ENCODE data around the gene PPP1R11.

PPP1R11 gene

DNA sequence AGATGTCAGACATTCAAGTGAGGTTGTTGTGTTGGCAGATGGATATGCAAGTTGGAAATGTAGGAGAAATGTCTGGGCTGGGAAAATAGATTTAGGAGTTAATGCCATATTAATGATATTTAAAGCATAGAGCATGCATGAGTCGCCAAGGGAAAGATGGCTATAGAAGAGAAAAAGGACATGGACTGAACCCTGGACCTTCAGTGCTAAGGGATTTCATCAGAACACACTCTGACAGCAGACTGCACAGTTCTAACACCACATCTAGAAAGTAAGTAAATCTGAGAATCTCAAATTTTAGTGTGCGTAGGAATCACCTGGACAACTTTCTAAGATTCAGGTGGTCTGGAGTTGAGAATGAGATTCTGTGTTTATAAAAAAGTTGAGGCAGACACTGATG lies 23.3 kb upstream of the PPP1R11 start:
- FAIRE-seq (no peak), DNase-seq (ENCODE audit: insufficient read length, low spot score) (no peak)
- TF ChIP-seq POLR2A (IDR thresholded peaks at IDR 0.05; ENCODE audit: low read depth, low read length) = no peak

DNA sequence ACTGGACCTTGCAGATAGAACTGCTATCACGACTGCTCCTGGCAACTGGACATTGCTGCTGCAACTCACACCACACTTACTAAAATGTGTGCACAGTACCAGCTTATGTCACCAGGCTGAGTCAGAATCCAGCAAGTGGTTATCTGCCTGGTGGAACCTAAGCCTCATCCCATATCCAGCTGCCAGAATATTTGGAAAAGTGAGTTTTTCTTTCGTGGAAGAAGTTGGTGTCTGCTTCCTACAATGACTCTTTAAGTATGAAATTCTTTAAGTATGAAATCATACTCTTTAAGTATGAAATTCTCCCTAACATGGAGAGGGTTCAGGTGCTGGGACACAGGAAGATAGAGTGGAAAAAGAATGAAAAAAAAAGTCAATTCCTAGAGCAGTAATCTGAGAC lies 22.4 kb upstream of the PPP1R11 start:
- DNase-seq (ENCODE audit: insufficient read length, low spot score) (peak; percentile 51), FAIRE-seq (peak; percentile 96)
- TF ChIP-seq POLR2A (IDR thresholded peaks at IDR 0.05; ENCODE audit: low read depth, low read length) = no peak

DNA sequence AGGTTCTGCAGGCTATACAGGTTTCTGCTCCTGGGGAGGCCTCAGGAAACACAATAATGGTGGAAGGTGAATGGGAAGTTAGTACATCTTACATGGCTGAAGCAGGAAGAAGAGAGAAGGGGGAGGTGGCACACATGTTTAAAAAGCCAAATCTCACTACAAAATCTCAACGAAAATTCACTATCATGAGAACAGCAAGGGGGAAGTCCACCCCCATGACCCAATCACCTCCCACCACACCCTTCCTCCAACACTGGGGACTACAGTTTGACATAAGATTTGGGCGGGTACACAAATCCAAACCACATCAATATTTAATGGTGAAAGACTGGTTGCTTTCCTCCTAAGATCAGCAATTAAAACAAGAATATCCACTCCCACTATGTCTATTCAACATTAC lies 19.8 kb upstream of the PPP1R11 start:
- FAIRE-seq = no peak
- no peak for TF ChIP-seq POLR2A (IDR thresholded peaks at IDR 0.05; ENCODE audit: low read depth, low read length)
- DNase-seq (ENCODE audit: insufficient read length, low spot score) = no peak

DNA sequence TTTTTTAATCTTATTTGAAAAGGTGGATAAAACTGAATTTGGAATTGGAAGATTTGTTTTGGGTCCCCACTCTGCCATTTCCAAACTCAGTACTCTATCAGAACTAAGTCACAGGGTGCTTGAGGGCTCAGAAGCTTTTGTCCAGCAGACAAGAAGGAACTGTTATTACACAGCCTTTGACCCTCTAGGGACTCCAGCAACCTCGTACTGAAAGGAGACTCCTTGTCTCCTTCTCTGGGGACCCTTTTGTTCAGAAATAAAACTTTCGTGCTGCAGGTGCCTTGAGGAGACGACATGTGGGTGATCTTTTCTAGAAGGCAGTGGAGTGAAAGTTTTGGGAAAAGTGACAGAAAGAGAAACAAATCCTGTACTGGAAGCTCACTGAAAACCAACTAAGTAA lies 13.3 kb upstream of the PPP1R11 start:
- FAIRE-seq (no peak), DNase-seq (ENCODE audit: insufficient read length, low spot score) (no peak)
- no peak for TF ChIP-seq POLR2A (IDR thresholded peaks at IDR 0.05; ENCODE audit: low read depth, low read length)

DNA sequence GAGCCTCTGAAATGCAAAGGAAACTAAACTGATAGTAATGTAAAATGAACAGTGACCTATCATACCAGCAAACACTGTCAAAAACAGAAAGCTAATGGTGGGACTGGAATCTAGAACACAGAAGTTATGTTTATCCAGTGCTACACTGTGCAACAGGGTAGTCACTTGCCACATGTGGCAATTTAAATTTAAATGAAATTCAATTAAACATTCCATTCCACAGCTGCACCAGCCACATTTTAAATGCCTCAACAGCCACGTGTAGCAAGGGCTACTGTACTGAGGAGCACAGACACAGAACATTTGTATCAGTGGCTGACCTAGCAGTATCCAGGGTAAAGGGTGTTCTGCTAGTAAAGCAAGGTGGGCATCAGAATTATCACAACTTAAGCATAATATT lies 11.5 kb upstream of the PPP1R11 start:
- DNase-seq (ENCODE audit: insufficient read length, low spot score) (no peak), FAIRE-seq (peak; percentile 15)
- TF ChIP-seq POLR2A (IDR thresholded peaks at IDR 0.05; ENCODE audit: low read depth, low read length) = no peak

DNA sequence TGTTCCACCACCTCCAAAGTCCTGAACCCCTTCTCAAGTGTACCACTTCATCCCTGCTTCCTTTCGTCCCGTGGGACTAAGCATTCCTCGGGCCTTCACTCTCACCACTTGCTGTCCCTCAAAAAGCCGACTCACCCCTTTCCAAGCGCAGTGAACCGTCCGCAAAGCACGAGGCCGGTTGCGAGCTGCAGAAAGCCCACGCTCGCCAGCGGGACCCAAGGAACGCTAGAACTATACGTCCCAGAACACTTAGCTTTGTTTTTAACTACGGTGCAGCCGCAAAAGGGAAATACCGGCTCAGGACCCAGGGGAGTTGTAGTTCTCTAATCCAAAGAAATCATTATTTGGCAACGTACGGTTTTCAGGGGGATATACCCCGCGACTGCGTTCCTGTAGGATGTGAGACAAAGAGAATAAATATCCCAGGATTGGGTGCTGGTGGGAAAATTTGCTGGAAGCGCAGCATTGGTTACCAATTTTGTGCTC lies 6.3 kb upstream of the PPP1R11 start:
- no peak for FAIRE-seq
- DNase-seq (ENCODE audit: insufficient read length, low spot score) = no peak
- no peak for TF ChIP-seq POLR2A (IDR thresholded peaks at IDR 0.05; ENCODE audit: low read depth, low read length)

DNA sequence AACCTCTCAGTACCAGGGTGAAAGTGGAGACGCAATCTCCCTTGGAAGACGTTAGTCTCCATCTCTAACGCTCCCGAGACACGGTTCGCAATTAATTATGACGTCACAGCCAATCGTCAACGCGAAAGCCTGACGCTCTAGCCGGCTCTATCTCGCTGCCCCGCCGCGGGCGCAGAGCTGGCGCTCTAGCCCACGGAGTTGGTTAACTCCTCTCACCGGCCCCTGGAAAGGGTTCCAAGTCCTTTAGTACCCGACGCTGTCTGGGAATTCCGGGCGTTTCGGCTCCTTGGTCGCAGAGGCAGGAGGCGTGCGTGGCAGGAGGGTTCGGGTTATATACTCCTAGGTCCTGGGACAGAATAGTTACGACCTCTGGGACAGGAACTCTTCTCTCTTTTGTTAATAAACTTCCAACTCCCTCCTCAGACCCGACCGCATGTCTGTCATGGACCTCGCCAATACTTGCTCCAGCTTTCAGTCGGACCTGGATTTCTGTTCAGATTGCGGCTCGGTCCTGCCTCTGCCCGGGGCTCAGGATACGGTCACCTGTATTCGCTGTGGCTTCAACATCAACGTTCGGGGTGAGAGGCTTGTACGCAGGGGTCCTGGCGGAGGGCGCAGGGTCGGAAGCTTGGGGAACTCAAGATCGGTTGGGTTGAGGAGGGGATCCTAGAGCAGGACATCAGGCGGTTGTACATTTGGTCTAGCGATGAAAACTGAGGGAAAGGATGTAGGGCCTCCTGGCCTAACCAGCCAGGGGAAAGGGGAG lies 5.7 kb upstream of the PPP1R11 start, which contains the start of gene POLR1H:
Gene POLR1H (plus strand): TSS at position 174 of the 766 bp plus-strand sequence. CDS start 260 bp downstream, at position 434.
- peak; percentile 61 for TF ChIP-seq POLR2A (IDR thresholded peaks at IDR 0.05; ENCODE audit: low read depth, low read length)
- DNase-seq (ENCODE audit: insufficient read length, low spot score) = peak; percentile 82
- peak; percentile 95 for FAIRE-seq

DNA sequence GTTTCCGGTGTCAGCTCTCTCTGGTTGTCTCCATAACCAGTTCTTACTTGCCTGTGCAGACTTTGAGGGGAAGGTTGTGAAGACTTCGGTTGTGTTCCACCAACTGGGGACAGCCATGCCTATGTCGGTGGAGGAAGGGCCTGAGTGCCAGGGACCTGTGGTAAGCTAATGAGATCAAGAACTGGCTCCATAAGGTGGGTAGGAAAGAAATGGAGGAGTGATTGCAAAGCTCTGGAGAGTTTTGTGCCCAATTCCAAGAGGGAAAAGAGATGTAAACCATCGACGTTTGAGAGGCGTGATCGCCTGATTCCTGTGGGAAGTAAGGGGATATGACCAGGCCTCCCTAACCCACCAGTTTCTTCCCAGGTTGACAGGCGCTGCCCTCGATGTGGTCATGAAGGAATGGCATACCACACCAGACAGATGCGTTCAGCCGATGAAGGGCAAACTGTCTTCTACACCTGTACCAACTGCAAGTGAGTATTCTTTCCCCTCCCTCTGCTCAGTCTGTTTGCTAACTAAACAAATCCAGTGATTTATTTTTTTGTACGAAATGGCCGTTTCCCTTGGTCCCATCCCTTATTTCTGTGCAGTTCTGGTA lies 5.0 kb upstream of the PPP1R11 start:
- no peak for FAIRE-seq
- no peak for DNase-seq (ENCODE audit: insufficient read length, low spot score)
- no peak for TF ChIP-seq POLR2A (IDR thresholded peaks at IDR 0.05; ENCODE audit: low read depth, low read length)

DNA sequence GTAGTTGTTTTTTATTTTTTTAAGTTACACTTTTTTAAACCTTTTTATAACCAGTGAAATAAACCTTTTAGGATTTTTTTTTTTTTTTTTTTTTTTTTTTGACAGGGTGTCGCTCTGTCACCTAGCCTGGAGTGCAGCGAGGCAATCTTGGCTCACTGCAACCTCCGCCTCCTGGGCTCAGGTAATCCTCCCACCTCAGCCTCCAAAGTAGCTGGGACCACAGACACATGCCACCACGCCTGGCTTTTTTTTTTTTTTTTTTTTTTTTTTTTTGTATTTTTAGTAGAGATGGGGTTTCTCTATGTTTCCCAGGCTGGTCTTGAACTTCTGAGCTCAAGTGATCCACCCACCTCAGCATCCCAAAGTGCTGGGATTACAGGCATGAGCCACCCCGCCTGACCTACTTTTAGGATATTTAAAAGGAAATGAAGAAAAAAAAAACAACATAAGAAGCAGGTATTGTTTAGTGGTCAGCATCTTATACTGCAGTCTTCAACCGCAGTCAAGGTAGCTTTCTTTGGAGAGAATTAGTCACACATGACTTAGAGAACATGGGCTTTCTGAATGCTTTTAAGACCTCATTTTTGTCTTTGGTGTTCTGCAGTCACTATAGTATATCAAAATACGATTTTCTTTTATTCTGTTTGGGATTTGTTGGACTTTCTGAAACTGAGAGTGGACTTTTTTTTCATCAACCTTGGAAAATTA lies 4.4 kb upstream of the PPP1R11 start:
- TF ChIP-seq POLR2A (IDR thresholded peaks at IDR 0.05; ENCODE audit: low read depth, low read length) = no peak
- FAIRE-seq (no peak), DNase-seq (ENCODE audit: insufficient read length, low spot score) (no peak)

DNA sequence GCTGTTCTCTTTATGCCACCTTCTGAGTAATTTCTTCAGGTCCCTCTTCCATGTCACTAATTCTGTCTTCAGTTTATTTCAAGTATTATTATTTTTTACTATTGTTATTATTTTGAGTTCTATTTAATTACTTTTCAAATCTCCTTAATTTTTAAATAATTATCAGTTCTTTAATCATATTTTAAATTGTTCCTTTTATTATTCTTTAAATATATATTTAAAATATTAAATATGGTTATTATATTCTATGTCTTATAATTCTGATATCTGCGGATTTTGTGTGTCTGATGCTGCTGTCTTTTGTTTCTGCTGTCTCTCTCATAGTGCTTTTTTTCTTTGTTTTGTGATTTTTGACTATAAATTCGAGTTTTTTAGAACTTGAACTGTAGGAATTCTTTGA lies 3.7 kb upstream of the PPP1R11 start:
- DNase-seq (ENCODE audit: insufficient read length, low spot score) = no peak
- TF ChIP-seq POLR2A (IDR thresholded peaks at IDR 0.05; ENCODE audit: low read depth, low read length) = no peak
- FAIRE-seq = no peak

DNA sequence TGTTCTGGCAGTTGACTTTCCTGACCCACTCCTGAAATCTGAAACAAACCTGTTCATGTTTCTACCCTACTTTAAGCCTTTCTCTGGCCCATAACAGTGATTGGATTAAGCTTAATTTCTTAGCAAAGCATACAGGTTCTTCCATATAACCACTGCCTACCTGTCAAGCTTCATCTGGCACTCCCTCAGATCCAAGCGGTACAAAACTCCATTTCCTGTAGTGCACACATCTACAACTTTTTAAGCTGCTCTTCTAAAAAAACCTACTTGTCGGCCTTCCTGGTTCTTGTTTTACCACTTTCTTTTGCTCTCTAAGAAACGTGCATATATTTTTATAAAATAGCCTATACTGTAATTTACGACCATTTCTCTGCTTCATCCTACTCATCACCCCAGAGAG lies 916 bp upstream of the PPP1R11 start:
- TF ChIP-seq POLR2A (IDR thresholded peaks at IDR 0.05; ENCODE audit: low read depth, low read length) = no peak
- no peak for FAIRE-seq

DNA sequence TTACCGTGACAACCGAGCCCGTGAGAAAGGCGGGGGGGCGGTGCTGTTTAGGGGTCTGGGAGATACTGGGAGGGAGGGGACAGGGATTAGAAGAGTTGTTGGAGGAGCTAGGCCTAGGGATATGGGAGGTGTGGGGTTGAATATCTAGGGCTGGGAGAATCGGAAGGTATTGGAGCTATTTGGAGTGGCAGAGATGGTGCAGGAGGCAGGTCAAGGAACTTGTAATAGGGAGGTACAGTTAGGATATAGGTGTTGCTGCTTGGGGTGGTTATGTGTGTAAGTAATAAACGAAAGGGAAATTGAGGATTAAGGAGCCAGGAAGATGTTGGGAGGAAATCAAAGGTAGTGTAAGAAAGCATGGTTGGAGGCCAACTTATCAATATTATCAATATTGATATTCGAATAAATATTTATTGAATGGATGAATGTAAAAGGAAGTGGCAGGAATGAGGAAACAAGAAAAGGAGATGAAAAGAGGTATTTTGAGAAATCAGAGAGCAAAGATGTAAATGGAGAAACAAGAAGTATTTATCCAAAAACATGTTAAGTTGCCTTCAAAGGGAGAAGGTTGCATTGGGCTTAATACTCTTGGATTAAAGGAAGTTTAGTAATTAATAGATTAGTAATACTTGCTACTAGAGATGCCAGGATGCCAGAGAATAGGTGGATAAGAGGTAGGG lies 602 bp downstream of the PPP1R11 start:
- TF ChIP-seq POLR2A (IDR thresholded peaks at IDR 0.05; ENCODE audit: low read depth, low read length) = no peak
- no peak for FAIRE-seq

More for the DNA sequence above, 916 bp upstream of the PPP1R11 start:
- DNase-seq (ENCODE audit: insufficient read length, low spot score) = no peak

DNA sequence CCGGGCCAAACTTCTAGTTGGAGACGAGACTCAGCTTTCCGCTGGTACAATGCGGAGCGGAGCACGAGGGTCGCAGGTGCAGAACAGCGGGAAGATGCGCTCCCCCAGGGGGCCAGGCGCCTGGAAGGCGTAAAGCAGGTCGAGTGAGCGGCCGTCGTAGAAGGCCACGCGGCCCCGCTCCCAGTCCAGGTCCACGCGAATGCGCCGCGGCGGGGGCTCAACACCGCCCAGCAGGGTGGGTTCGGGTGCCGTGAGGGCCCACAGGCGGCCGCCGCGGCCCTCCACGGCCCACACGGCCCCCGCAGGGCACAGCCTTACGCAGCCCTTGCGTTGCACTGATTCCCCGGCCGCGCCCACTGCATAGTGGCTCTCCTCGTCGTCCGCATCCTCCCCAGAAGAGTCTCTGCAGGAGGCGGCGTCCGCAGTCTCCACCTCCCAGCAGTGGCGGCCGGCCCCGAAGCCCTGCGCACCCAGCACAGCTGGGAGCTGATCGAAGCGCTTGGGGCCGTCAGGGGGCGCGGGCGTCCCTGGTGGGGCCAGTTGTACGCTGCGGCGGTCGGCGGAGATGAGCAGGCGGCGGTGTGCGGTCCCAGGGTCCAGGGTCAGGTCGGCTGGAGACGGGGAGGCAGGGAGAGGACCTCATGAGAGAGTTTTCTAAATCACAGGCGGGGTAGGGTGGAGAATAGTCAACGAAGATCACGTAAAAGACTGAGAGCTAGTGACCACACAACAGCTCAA lies 4.3 kb downstream of the PPP1R11 start:
- TF ChIP-seq POLR2A (IDR thresholded peaks at IDR 0.05; ENCODE audit: low read depth, low read length) = 0 out of 2 replicates have a peak, but pooled peaks have one; percentile 15
- FAIRE-seq (no peak), DNase-seq (ENCODE audit: insufficient read length, low spot score) (no peak)

More for the DNA sequence above, 602 bp downstream of the PPP1R11 start:
- no peak for DNase-seq (ENCODE audit: insufficient read length, low spot score)

Measured in H54 (cell line).